NB4 (cell line): Measurements from ENCODE around the gene LSM4.

Experiments
- CTCF ChIP-seq: IDR thresholded peaks from one replicate; pipeline ENCODE4 v1.5.1; 2012; ENCODE audit warnings: low read depth, low read length
- POLR2A ChIP-seq: IDR thresholded peaks from 2 replicates; pipeline ENCODE4 v1.6.1; 2011; ENCODE audit warnings: mild to moderate bottlenecking; ENCODE audit not compliant: insufficient read length; ENCODE audit errors: extremely low read depth

- TF ChIP-seq CTCF (no peak), POLR2A (no peak)
These were observed 48.0 kb downstream of the LSM4 start for GRCh38 chr19:18274781-18275356.
